BLaER1 (cell line): ENCODE results near the gene SLBP.

Experiments
- H3K27ac ChIP-seq: shearing (Covaris generic); formaldehyde crosslinking; 2 replicates; pipeline ENCODE4 v1.8.1; 2022
- H3K27me3 ChIP-seq: shearing (Covaris generic); formaldehyde crosslinking; 2 replicates; pipeline ENCODE4 v1.8.1; 2022
- H3K36me3 ChIP-seq: shearing (Covaris generic); formaldehyde crosslinking; 2 replicates; pipeline ENCODE4 v1.8.1; 2022
- H3K4me1 ChIP-seq: shearing (Covaris generic); formaldehyde crosslinking; 2 replicates; pipeline ENCODE4 v1.8.1; 2022
- H3K4me2 ChIP-seq: shearing (Covaris generic); formaldehyde crosslinking; 2 replicates; pipeline ENCODE4 v1.8.1; 2022
- H3K4me3 ChIP-seq: shearing (Covaris generic); formaldehyde crosslinking; 2 replicates; pipeline ENCODE4 v1.8.1; 2022
- H3K9ac ChIP-seq: shearing (Covaris generic); formaldehyde crosslinking; 2 replicates; pipeline ENCODE4 v1.8.1; 2022
- H3K9me3 ChIP-seq: shearing (Covaris generic); formaldehyde crosslinking; 2 replicates; pipeline ENCODE4 v1.8.1; 2022
- H4K20me1 ChIP-seq: shearing (Covaris generic); formaldehyde crosslinking; 2 replicates; pipeline ENCODE4 v1.8.1; 2022
- Cebpa-rat ChIP-seq: shearing (Covaris generic); IDR thresholded peaks from 2 replicates; pipeline ENCODE4 v1.8.1; 2022

The SLBP gene

GRCh38 chr4:1730532-1731135 lies 18.5 kb upstream of the SLBP start:
- Histone ChIP-seq H3K27me3 (no peaks in the 10 kb centered on the region), H3K36me3 (peaks cover 99% of the 10 kb centered on the region), H3K4me2 (no peak overlapping the region), H4K20me1 (peaks cover 73% of the 10 kb centered on the region), H3K27ac (no peak overlapping the region), H3K4me3 (no peak overlapping the region), H3K4me1 (peaks cover 39% of the 10 kb centered on the region), H3K9me3 (peaks cover 7% of the 10 kb centered on the region; the same call in 1 of the 2 replicates), H3K9ac (no peak overlapping the region)
- no peak for TF ChIP-seq Cebpa-rat

GRCh38 chr4:1728061-1728980 lies 16.2 kb upstream of the SLBP start:
- no peak overlapping the region for H3K4me3 ChIP-seq
- no peaks in the 10 kb centered on the region for H3K27me3 ChIP-seq
- peak overlapping the region; percentile 59 for H3K27ac ChIP-seq
- H3K36me3 ChIP-seq = peaks cover 99% of the 10 kb centered on the region
- peaks cover 54% of the 10 kb centered on the region for H3K4me1 ChIP-seq
- TF ChIP-seq Cebpa-rat = no peak
- 0 out of 2 replicates have a peak overlapping the region, but pooled peaks have one; percentile 6 for H3K9ac ChIP-seq
- peaks cover 93% of the 10 kb centered on the region for H4K20me1 ChIP-seq
- H3K4me2 ChIP-seq = peak overlapping the region; percentile 51; the same call in 1 of the 2 replicates
- H3K9me3 ChIP-seq = no peaks in the 10 kb centered on the region

GRCh38 chr4:1727117-1728031 lies 15.3 kb upstream of the SLBP start:
- TF ChIP-seq Cebpa-rat = no peak
- no peaks in the 10 kb centered on the region for H3K27me3 ChIP-seq
- H3K4me1 ChIP-seq = peaks cover 64% of the 10 kb centered on the region
- H3K36me3 ChIP-seq = peaks cover 90% of the 10 kb centered on the region
- no peaks in the 10 kb centered on the region for H3K9me3 ChIP-seq
- peak overlapping the region; percentile 51 for H3K4me2 ChIP-seq
- H3K27ac ChIP-seq = peak overlapping the region; percentile 59
- no peak overlapping the region for H3K4me3 ChIP-seq
- H4K20me1 ChIP-seq = peaks cover 95% of the 10 kb centered on the region
- H3K9ac ChIP-seq = peak overlapping the region; percentile 60; the same call in 1 of the 2 replicates

DNA sequence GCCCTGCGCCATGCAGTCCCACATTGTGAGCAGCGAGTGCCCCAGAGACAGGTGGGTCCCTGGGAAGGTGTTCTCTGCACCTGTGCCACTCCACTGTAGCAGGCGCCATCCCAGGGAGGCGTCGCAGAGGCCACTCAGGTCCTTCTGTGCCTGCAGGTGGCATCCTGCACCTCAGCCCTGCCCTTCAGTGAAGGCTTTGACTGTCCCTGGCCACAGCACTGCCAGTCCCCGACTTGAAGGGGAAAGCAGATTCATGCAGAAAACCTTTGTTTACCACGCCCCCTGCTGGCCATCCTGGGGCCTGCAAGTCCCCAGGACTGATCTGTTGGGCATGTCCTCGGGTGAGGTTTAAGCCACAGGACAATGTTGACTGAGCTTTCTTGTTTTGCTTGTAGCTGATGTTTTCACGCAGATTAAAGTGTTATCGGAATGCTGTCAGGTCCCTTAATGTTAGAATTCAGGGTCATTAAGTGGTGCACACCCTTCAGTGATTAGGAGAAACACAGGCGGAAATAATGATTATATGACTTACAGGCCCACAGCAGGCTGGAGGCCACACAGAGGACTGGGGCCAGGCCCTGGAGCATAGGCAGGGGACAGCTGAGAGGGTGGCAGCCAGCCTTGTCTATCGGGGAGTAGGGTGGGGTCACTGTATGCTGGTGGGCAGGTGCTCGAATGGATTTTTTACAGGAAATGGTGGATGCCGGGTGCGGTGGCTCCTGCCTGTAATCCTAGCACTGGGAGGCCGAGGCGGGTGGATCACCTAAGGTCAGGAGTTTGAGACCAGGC lies 14.2 kb upstream of the SLBP start:
- no peak for TF ChIP-seq Cebpa-rat
- Histone ChIP-seq H3K9ac (peak overlapping the region; percentile 60; the same call in 1 of the 2 replicates), H3K9me3 (no peaks in the 10 kb centered on the region), H4K20me1 (peaks cover 93% of the 10 kb centered on the region), H3K4me3 (no peak overlapping the region), H3K4me2 (peak overlapping the region; percentile 51), H3K27me3 (no peaks in the 10 kb centered on the region), H3K4me1 (peaks cover 71% of the 10 kb centered on the region), H3K27ac (0 out of 2 replicates have a peak overlapping the region, but pooled peaks have one; percentile 32), H3K36me3 (peaks cover 80% of the 10 kb centered on the region)

GRCh38 chr4:1725521-1725920 lies 13.4 kb upstream of the SLBP start:
- Histone ChIP-seq H3K4me1 (peaks cover 71% of the 10 kb centered on the region), H4K20me1 (peaks cover 84% of the 10 kb centered on the region), H3K4me3 (no peak overlapping the region), H3K27me3 (no peaks in the 10 kb centered on the region), H3K9ac (no peak overlapping the region), H3K9me3 (no peaks in the 10 kb centered on the region), H3K36me3 (peaks cover 72% of the 10 kb centered on the region), H3K27ac (peak overlapping the region; percentile 32; the same call in 1 of the 2 replicates), H3K4me2 (no peak overlapping the region)
- TF ChIP-seq Cebpa-rat = no peak

- Histone ChIP-seq H3K27me3 (no peaks in the 10 kb centered on the region), H4K20me1 (peaks cover 80% of the 10 kb centered on the region), H3K36me3 (peaks cover 56% of the 10 kb centered on the region), H3K4me1 (peaks cover 79% of the 10 kb centered on the region), H3K4me3 (peak overlapping the region; percentile 98), H3K4me2 (peak overlapping the region; percentile 91), H3K9ac (peak overlapping the region; percentile 87), H3K9me3 (no peaks in the 10 kb centered on the region), H3K27ac (peak overlapping the region; percentile 87)
- no peak for TF ChIP-seq Cebpa-rat
Measured at GRCh38 chr4:1723131-1723801, 11.1 kb upstream of the SLBP start.

- H3K36me3 ChIP-seq = peaks cover 56% of the 10 kb centered on the region
- H3K4me1 ChIP-seq = peaks cover 79% of the 10 kb centered on the region
- no peaks in the 10 kb centered on the region for H3K27me3 ChIP-seq
- peak overlapping the region; percentile 91 for H3K4me2 ChIP-seq
- H4K20me1 ChIP-seq = peaks cover 80% of the 10 kb centered on the region
- peak overlapping the region; percentile 98 for H3K4me3 ChIP-seq
- no peaks in the 10 kb centered on the region for H3K9me3 ChIP-seq
- H3K9ac ChIP-seq = peak overlapping the region; percentile 87
- no peak for TF ChIP-seq Cebpa-rat
- H3K27ac ChIP-seq = peak overlapping the region; percentile 87
Measured at GRCh38 chr4:1722551-1723118, 10.5 kb upstream of the SLBP start.
